Measurements from ENCODE around the gene NVL. TPM values are rescaled to one million over a fixed set of nuclear protein-coding genes. Genes with fewer than 3 reads are reported as not detected.

Gene NVL
- total and polyA plus RNA-seq, 2 donors (not counting 3 experiments of a cell fraction or from before 2014, with no cell fraction given): 16.7 to 30.3 TPM

DNA sequence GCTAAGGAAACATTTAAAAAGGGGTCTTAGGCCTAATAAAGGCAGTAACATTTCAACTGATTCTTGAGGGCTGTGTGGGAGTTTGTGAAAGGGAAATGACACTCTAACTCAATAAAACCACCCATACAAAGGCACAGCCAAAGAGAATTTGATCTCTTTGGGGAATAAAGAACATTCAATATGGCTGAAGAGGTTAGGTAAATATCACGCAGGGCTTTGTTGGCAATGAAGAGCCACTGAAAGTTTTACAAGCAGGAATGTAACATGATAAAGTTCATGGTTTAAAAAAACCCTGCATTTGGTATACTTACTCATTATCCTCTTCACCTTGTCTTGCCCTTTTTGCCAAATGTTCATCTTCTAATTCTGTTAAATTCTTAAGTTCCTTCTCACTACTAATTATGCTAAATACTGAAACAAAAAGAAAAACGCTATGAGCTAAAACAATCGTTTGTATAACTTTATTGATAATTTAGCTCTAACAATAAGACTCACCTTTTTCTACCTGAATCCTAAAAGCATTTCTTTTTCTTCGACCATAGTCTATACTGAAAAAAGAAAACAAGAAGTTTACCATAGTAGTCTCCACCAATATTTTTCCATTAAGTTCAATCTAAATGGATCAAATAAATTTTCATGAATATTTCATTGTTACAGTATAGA lies 12.5 kb downstream of the NVL start:
- TF ChIP-seq, protein P1, sequence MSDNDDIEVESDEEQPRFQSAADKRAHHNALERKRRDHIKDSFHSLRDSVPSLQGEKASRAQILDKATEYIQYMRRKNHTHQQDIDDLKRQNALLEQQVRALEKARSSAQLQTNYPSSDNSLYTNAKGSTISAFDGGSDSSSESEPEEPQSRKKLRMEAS (IDR thresholded peaks at IDR 0.05; ENCODE audit: insufficient read depth, insufficient read length): no peak
- TF ChIP-seq JUN (IDR thresholded peaks at IDR 0.05; ENCODE audit: borderline replicate concordance, insufficient read depth, insufficient read length, low read depth) (no peak), POLR2AphosphoS5 (IDR thresholded peaks at IDR 0.05; ENCODE audit: insufficient read depth, low read depth, low read length) (no peak), POLR2A (IDR thresholded peaks at IDR 0.05; ENCODE audit: low read depth, low read length) (no peak), FOS (IDR thresholded peaks at IDR 0.05; ENCODE audit: borderline replicate concordance, insufficient read depth, low read length) (no peak), MYC (IDR thresholded peaks at IDR 0.05; ENCODE audit: low read depth, low read length) (no peak), GATA2 (IDR thresholded peaks at IDR 0.05; ENCODE audit: insufficient read depth, insufficient read length, low read depth, low read length) (no peak), EZH2 (IDR thresholded peaks at IDR 0.05; ENCODE audit: borderline replicate concordance, low read depth, low read length, severe bottlenecking) (no peak)
- TF ChIP-seq, protein P2, sequence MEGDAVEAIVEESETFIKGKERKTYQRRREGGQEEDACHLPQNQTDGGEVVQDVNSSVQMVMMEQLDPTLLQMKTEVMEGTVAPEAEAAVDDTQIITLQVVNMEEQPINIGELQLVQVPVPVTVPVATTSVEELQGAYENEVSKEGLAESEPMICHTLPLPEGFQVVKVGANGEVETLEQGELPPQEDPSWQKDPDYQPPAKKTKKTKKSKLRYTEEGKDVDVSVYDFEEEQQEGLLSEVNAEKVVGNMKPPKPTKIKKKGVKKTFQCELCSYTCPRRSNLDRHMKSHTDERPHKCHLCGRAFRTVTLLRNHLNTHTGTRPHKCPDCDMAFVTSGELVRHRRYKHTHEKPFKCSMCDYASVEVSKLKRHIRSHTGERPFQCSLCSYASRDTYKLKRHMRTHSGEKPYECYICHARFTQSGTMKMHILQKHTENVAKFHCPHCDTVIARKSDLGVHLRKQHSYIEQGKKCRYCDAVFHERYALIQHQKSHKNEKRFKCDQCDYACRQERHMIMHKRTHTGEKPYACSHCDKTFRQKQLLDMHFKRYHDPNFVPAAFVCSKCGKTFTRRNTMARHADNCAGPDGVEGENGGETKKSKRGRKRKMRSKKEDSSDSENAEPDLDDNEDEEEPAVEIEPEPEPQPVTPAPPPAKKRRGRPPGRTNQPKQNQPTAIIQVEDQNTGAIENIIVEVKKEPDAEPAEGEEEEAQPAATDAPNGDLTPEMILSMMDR (IDR thresholded peaks at IDR 0.05; ENCODE audit: extremely low read depth in 1 of 2, insufficient read depth in 1 of 2, low read depth in 1 of 2, low read length in 2 of 2): no peak
- Histone ChIP-seq H3K9me1 (replicated peaks; ENCODE audit: control insufficient read depth, extremely low read depth, insufficient read depth, low read length) (no peaks in the 10 kb centered on the region), H2AFZ (ENCODE audit: low read depth, low read length) (no peak overlapping the region), H3K4me2 (ENCODE audit: insufficient read depth, low read length) (no peak overlapping the region), H3K4me1 (ENCODE audit: control insufficient read depth, extremely low read depth, insufficient read depth, low read length) (no peaks in the 10 kb centered on the region), H3K9me3 (replicated peaks; ENCODE audit: control insufficient read depth, insufficient read depth, low read length) (no peaks in the 10 kb centered on the region), H3K27me3 (ENCODE audit: control insufficient read depth in 2 of 2, insufficient read depth in 2 of 2, low read length in 2 of 2) (no peaks in the 10 kb centered on the region), H4K20me1 (replicated peaks; ENCODE audit: control insufficient read depth, extremely low read depth, insufficient read depth, low read length) (peaks cover 2% of the 10 kb centered on the region), H3K27ac (ENCODE audit: insufficient read depth, low read depth, low read length) (no peak overlapping the region), H3K9ac (replicated peaks; ENCODE audit: extremely low read depth, insufficient read depth, low read length) (no peak overlapping the region), H3K4me3 (replicated peaks in 1 of 3; ENCODE audit: insufficient read depth in 1 of 3, low read depth in 1 of 3, low read length in 3 of 3) (no peak overlapping the region), H3K79me2 (ENCODE audit: control insufficient read depth, insufficient read depth, low read length) (peaks cover 13% of the 10 kb centered on the region), H3K36me3 (ENCODE audit: control insufficient read depth in 2 of 2, extremely low read depth in 1 of 2, insufficient read depth in 2 of 2, low read length in 2 of 2) (peaks cover 2 to 6% of the 10 kb centered on the region in 2 experiments)
- BruUV-seq (replicated peaks): no TSS peak
- POLR2A ChIA-PET: interaction anchor here (0.6 kb wide), 1 partner anchor 462 kb away, joined by 4 read pairs; no protein-coding TSS in a partner anchor
- DNase-seq (ENCODE audit: low read depth, low spot score) (no peak), FAIRE-seq (no peak)
- intact Hi-C loops (cut with micrococcal nuclease): no loop called here
- CTCF ChIA-PET: no interaction called here
- dilution Hi-C loops (cut with MboI; ENCODE audit: extremely low pct_ligation_motif_present, low sequenced_read_pairs): no loop called here

Measured in endothelial cell of umbilical vein (primary cell).